ENCODE data around the gene CACNA1S. TPM values are rescaled to one million over a fixed set of nuclear protein-coding genes. Genes with fewer than 3 reads are reported as not detected.

Gene CACNA1S
- total and polyA plus RNA-seq, 2 of the 8 experiments (the other 6 are each of a cell fraction or from before 2014, with no cell fraction given): 0.06 TPM; not detected in 1

- H3K23me2 ChIP-seq (ENCODE audit: low read depth, low read length): peaks cover 4% of the 10 kb centered on the region; the same call in 1 of the 2 replicates
- peak overlapping the region; percentile 17; the same call in 1 of the 2 replicates for H4K8ac ChIP-seq (ENCODE audit: extremely low read depth, insufficient read depth, low read length)
- H3K4me2 ChIP-seq (ENCODE audit: insufficient read depth in 1 of 2, low read depth in 2 of 2, low read length in 2 of 2): no peak overlapping the region
- 87% methylated on average over 9 of the region's 9 CpGs; no CpG with 5 or more reads in 1 of the 2 experiments for WGBS, 2 experiments (ENCODE audit: extremely low coverage in 1 of 2, insufficient coverage in 1 of 2, insufficient read length in 1 of 2, insufficient replicate concordance in 2 of 2, low coverage in 1 of 2, low lambda C conversion rate in 2 of 2, missing lambda C conversion rate in 1 of 2)
- no peak overlapping the region for H2BK12ac ChIP-seq (ENCODE audit: low read depth, low read length)
- POLR2A ChIA-PET (ENCODE audit: partially characterized antibody): no interaction called here
- peaks cover 15% of the 10 kb centered on the region for H3K79me1 ChIP-seq (ENCODE audit: low read depth, low read length)
- no peaks in the 10 kb centered on the region for H3K36me3 ChIP-seq (ENCODE audit: control insufficient read depth in 2 of 4, insufficient read depth in 4 of 4, low read length in 3 of 4)
- H3K9me3 ChIP-seq (ENCODE audit: insufficient read depth in 2 of 2, low read depth in 1 of 2, low read length in 1 of 2): no peaks in the 10 kb centered on the region
- H2AFZ ChIP-seq (ENCODE audit: low read length): no peak overlapping the region
- no peak overlapping the region for H4K91ac ChIP-seq (replicated peaks; ENCODE audit: insufficient read length, low read length)
- CTCF ChIA-PET (ENCODE audit: partially characterized antibody): interaction anchor here (1.4 to 23.5 kb wide), 8 partner anchors 8 to 102 kb away, joined by 3 to 532 read pairs (median 26); no protein-coding TSS in a partner anchor
- H3K9ac ChIP-seq (replicated peaks in 1 of 4; ENCODE audit: extremely low read depth in 1 of 4, low read depth in 3 of 4, low read length in 3 of 4): no peak overlapping the region
- no peak overlapping the region for H4K5ac ChIP-seq (ENCODE audit: insufficient read length, low read depth, low read length)
- H3K4me1 ChIP-seq (replicated peaks in 1 of 4; ENCODE audit: control insufficient read depth in 3 of 4, insufficient read depth in 4 of 4, low read length in 3 of 4): peaks cover 17 to 38% (median 28%) of the 10 kb centered on the region in 4 experiments
- H3K4me3 ChIP-seq (ENCODE audit: extremely low read depth in 1 of 4, insufficient read depth in 2 of 4, low read depth in 3 of 4, low read length in 4 of 4): no peak overlapping the region
- H3K23ac ChIP-seq (ENCODE audit: insufficient read length): no peak overlapping the region
- FAIRE-seq (no peak), DNase-seq (ENCODE audit: low read depth in 1 of 2, low spot score in 2 of 2) (no peak)
- no peak overlapping the region for H3K4ac ChIP-seq (replicated peaks; ENCODE audit: insufficient read length, low read depth, low read length)
- H3K14ac ChIP-seq (ENCODE audit: insufficient read length): no peak overlapping the region
- H3K27me3 ChIP-seq (replicated peaks in 1 of 4; ENCODE audit: control insufficient read depth in 3 of 4, extremely low read depth in 1 of 4, insufficient read depth in 3 of 4, low read length in 3 of 4): no peaks in the 10 kb centered on the region
- H2BK120ac ChIP-seq (replicated peaks; ENCODE audit: low read depth, low read length): no peak overlapping the region
- peaks cover 2 to 5% of the 10 kb centered on the region in 2 experiments for H4K20me1 ChIP-seq (replicated peaks in 1 of 2; ENCODE audit: control insufficient read depth in 1 of 2, insufficient read depth in 2 of 2, low read length in 2 of 2)
- peaks cover 0 to 34% of the 10 kb centered on the region in 2 experiments; a peak in 3 of 4 replicates for H3K79me2 ChIP-seq (ENCODE audit: control insufficient read depth in 1 of 2, insufficient read depth in 2 of 2, low read length in 2 of 2)
- peak overlapping the region; percentile 66; the same call in 1 of the 2 replicates for H2AK5ac ChIP-seq (ENCODE audit: low read depth, low read length)
- no peak overlapping the region for H2BK20ac ChIP-seq (ENCODE audit: low read length)
- H3K18ac ChIP-seq (ENCODE audit: extremely low read depth, low read length): 0 out of 2 replicates have a peak overlapping the region, but pooled peaks have one; percentile 28
- no peak overlapping the region for H2BK5ac ChIP-seq (ENCODE audit: low read depth, low read length)
- no peak overlapping the region for H3K56ac ChIP-seq (replicated peaks; ENCODE audit: insufficient read length, low read depth, low read length)
- no peak overlapping the region for H2BK15ac ChIP-seq (ENCODE audit: low read length)
- H3K27ac ChIP-seq (ENCODE audit: low read depth, low read length): no peak overlapping the region
- TF ChIP-seq RFX5 (IDR thresholded peaks at IDR 0.05; ENCODE audit: borderline replicate concordance, low read depth, low read length) (no peak), MAFK (IDR thresholded peaks at IDR 0.05; ENCODE audit: low read depth, low read length) (no peak), RXRA (IDR thresholded peaks at IDR 0.05; ENCODE audit: insufficient read depth, low read depth, low read length) (no peak), CTCF (IDR thresholded peaks at IDR 0.05; ENCODE audit: control extremely low read depth in 1 of 3, insufficient read depth in 1 of 3, low read depth in 1 of 3, low read length in 3 of 3) (no peak), ATF3 (IDR thresholded peaks at IDR 0.05; ENCODE audit: insufficient read depth, low read depth, low read length) (no peak), MAX (IDR thresholded peaks at IDR 0.05) (no peak)
These were observed 95.0 kb downstream of the CACNA1S start for GRCh38 chr1:201016943-201017827.

Data from H1 (cell line).